Measurements from ENCODE around the gene PLCH2.

Gene PLCH2

DNA sequence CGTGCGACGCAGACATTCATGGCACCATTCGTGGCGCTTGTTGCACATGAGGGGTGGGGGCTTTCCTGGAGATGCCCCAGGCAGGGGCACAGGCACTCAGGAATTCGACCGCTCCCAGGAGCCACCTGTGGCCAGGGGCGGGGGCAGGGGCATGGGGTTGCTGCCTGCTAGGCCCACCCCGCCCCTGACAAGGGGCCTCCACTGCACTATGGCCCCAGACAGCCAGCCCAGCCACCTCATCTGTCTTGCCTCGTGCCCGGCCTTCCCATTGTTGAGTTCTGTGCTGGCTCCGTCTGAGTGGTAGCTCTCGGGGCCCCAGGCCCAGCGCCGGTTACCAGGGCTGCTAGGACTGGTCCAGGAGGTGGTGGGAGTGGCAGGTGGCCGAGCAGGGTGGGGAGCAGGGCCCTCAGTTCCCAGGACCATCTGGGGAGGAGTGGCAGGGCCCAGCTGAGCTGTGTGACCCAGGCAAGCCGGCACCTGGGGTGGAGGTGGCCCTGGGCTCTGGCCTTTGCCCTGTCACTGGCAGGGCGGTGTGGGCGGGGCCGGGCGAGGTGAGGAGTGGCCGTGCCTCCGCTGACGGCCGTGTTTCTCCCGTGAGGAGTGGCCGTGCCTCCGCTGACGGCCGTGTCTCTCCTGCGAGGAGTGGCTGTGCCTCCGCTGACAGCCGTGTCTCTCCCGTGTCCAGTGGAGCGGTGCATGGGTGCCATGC, 1.9 kb downstream of the PLCH2 start:
- H3K4me1 Mint-ChIP-seq, result no peaks in the 10 kb centered on the region
- no peaks in the 10 kb centered on the region for H3K36me3 Mint-ChIP-seq (ENCODE audit: low read depth)
- peaks cover under 1% of the 10 kb centered on the region for H3K27me3 Mint-ChIP-seq (ENCODE audit: low read depth)
- TF ChIP-seq, protein P1, sequence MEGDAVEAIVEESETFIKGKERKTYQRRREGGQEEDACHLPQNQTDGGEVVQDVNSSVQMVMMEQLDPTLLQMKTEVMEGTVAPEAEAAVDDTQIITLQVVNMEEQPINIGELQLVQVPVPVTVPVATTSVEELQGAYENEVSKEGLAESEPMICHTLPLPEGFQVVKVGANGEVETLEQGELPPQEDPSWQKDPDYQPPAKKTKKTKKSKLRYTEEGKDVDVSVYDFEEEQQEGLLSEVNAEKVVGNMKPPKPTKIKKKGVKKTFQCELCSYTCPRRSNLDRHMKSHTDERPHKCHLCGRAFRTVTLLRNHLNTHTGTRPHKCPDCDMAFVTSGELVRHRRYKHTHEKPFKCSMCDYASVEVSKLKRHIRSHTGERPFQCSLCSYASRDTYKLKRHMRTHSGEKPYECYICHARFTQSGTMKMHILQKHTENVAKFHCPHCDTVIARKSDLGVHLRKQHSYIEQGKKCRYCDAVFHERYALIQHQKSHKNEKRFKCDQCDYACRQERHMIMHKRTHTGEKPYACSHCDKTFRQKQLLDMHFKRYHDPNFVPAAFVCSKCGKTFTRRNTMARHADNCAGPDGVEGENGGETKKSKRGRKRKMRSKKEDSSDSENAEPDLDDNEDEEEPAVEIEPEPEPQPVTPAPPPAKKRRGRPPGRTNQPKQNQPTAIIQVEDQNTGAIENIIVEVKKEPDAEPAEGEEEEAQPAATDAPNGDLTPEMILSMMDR (IDR thresholded peaks at IDR 0.05; ENCODE audit: unreplicated experiment in 3 of 3), result no peak
- H3K4me3 Mint-ChIP-seq, result no peak overlapping the region
- no peak overlapping the region for H3K27ac Mint-ChIP-seq
- H3K9me3 Mint-ChIP-seq, result no peaks in the 10 kb centered on the region

- Mint-ChIP-seq H3K4me3 (no peak overlapping the region), H3K36me3 (ENCODE audit: low read depth) (no peaks in the 10 kb centered on the region), H3K27ac (no peak overlapping the region), H3K4me1 (no peaks in the 10 kb centered on the region), H3K27me3 (ENCODE audit: low read depth) (no peaks in the 10 kb centered on the region), H3K9me3 (no peaks in the 10 kb centered on the region)
- TF ChIP-seq, protein P1 (IDR thresholded peaks at IDR 0.05; ENCODE audit: unreplicated experiment in 3 of 3), result no peak
These were observed 3.1 kb downstream of the PLCH2 start for GRCh38 chr1:2479186-2479585.

DNA sequence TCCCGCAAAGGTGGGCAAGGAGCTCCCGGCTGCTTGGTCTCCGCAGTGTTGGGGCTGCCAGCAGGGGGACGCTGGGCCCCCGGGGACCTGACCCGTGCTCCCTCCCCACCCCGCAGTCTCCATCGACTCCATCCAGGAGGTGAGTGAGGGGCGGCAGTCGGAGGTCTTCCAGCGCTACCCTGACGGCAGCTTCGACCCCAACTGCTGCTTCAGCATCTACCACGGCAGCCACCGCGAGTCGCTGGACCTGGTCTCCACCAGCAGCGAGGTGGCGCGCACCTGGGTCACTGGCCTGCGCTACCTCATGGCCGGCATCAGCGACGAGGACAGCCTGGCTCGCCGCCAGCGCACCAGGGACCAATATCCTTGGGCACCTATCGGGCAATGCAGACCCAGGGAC, 3.5 kb downstream of the PLCH2 start:
- TF ChIP-seq, protein P1 (IDR thresholded peaks at IDR 0.05; ENCODE audit: unreplicated experiment in 3 of 3), result no peak
- Mint-ChIP-seq H3K4me1 (no peaks in the 10 kb centered on the region), H3K27me3 (ENCODE audit: low read depth) (no peaks in the 10 kb centered on the region), H3K9me3 (no peaks in the 10 kb centered on the region), H3K36me3 (ENCODE audit: low read depth) (no peaks in the 10 kb centered on the region), H3K4me3 (no peak overlapping the region), H3K27ac (no peak overlapping the region)

- no peaks in the 10 kb centered on the region for H3K36me3 Mint-ChIP-seq (ENCODE audit: low read depth)
- no peaks in the 10 kb centered on the region for H3K9me3 Mint-ChIP-seq
- no peak overlapping the region for H3K27ac Mint-ChIP-seq
- TF ChIP-seq, protein P1 (IDR thresholded peaks at IDR 0.05; ENCODE audit: unreplicated experiment in 3 of 3), result no peak
- H3K4me1 Mint-ChIP-seq, result no peaks in the 10 kb centered on the region
- H3K27me3 Mint-ChIP-seq (ENCODE audit: low read depth), result no peaks in the 10 kb centered on the region
- H3K4me3 Mint-ChIP-seq, result no peak overlapping the region
These were observed 4.3 kb downstream of the PLCH2 start for GRCh38 chr1:2480236-2480985.

GRCh38 chr1:2480986-2481364, 4.9 kb downstream of the PLCH2 start:
- TF ChIP-seq, protein P1 (IDR thresholded peaks at IDR 0.05; ENCODE audit: unreplicated experiment in 3 of 3), result no peak
- H3K9me3 Mint-ChIP-seq, result no peaks in the 10 kb centered on the region
- no peaks in the 10 kb centered on the region for H3K36me3 Mint-ChIP-seq (ENCODE audit: low read depth)
- H3K4me1 Mint-ChIP-seq, result no peaks in the 10 kb centered on the region
- H3K27me3 Mint-ChIP-seq (ENCODE audit: low read depth), result no peaks in the 10 kb centered on the region
- H3K27ac Mint-ChIP-seq, result no peak overlapping the region
- H3K4me3 Mint-ChIP-seq, result no peak overlapping the region

Data from nephron (organoid).